ENCODE results near the gene WDR81.
A peak's percentile ranks its signal among the peaks of the same experiment; 100 is the strongest.
"Not testable (repeated sequence)": the region's sequence is repeated elsewhere in the genome, so short reads cannot be mapped to it uniquely, and the experiment has no call there.

WDR81 gene

GRCh38 chr17:1752425-1753262, 28.1 kb downstream of the WDR81 start:
- Mint-ChIP-seq H3K4me3 (no peak overlapping the region), H3K27ac (no peak overlapping the region), H3K9me3 (no peaks in the 10 kb centered on the region), H3K4me1 (peaks cover 2% of the 10 kb centered on the region), H3K27me3 (no peaks in the 10 kb centered on the region), H3K36me3 (ENCODE audit: low read depth) (no peaks in the 10 kb centered on the region)
- DNase-seq (no peak), ATAC-seq (no peak)

GRCh38 chr17:1753767-1754429, 29.4 kb downstream of the WDR81 start:
- H3K36me3 Mint-ChIP-seq (ENCODE audit: low read depth), result no peaks in the 10 kb centered on the region
- H3K9me3 Mint-ChIP-seq, result no peaks in the 10 kb centered on the region
- H3K4me1 Mint-ChIP-seq, result peaks cover 2% of the 10 kb centered on the region
- DNase-seq (no peak), ATAC-seq (no peak)
- H3K27me3 Mint-ChIP-seq, result no peaks in the 10 kb centered on the region
- H3K4me3 Mint-ChIP-seq, result no peak overlapping the region
- H3K27ac Mint-ChIP-seq, result no peak overlapping the region

GRCh38 chr17:1754430-1755112, 30.1 kb downstream of the WDR81 start:
- Mint-ChIP-seq H3K36me3 (ENCODE audit: low read depth) (no peaks in the 10 kb centered on the region), H3K27me3 (no peaks in the 10 kb centered on the region), H3K4me3 (no peak overlapping the region), H3K9me3 (no peaks in the 10 kb centered on the region), H3K4me1 (peaks cover 2% of the 10 kb centered on the region), H3K27ac (no peak overlapping the region)
- no peak for DNase-seq
- ATAC-seq, result no peak

GRCh38 chr17:1755252-1755826, 30.8 kb downstream of the WDR81 start:
- ATAC-seq (no peak), DNase-seq (no peak)
- Mint-ChIP-seq H3K27ac (no peak overlapping the region), H3K4me1 (peaks cover 2% of the 10 kb centered on the region), H3K27me3 (no peaks in the 10 kb centered on the region), H3K4me3 (no peak overlapping the region), H3K9me3 (no peaks in the 10 kb centered on the region), H3K36me3 (ENCODE audit: low read depth) (no peaks in the 10 kb centered on the region)

GRCh38 chr17:1755827-1756262, 31.3 kb downstream of the WDR81 start:
- H3K36me3 Mint-ChIP-seq (ENCODE audit: low read depth), result no peaks in the 10 kb centered on the region
- no peaks in the 10 kb centered on the region for H3K9me3 Mint-ChIP-seq
- DNase-seq (no peak), ATAC-seq (no peak)
- H3K27me3 Mint-ChIP-seq, result no peaks in the 10 kb centered on the region
- peaks cover 2% of the 10 kb centered on the region for H3K4me1 Mint-ChIP-seq
- H3K27ac Mint-ChIP-seq, result no peak overlapping the region
- H3K4me3 Mint-ChIP-seq, result no peak overlapping the region

- DNase-seq (no peak), ATAC-seq (no peak)
- no peaks in the 10 kb centered on the region for H3K9me3 Mint-ChIP-seq
- H3K36me3 Mint-ChIP-seq (ENCODE audit: low read depth), result no peaks in the 10 kb centered on the region
- H3K4me3 Mint-ChIP-seq, result no peak overlapping the region
- H3K27ac Mint-ChIP-seq, result no peak overlapping the region
- H3K4me1 Mint-ChIP-seq, result peaks cover 19% of the 10 kb centered on the region
- no peaks in the 10 kb centered on the region for H3K27me3 Mint-ChIP-seq
These were observed 34.3 kb downstream of the WDR81 start for GRCh38 chr17:1758807-1759206.

GRCh38 chr17:1759529-1759928, 35.0 kb downstream of the WDR81 start:
- H3K4me1 Mint-ChIP-seq, result peaks cover 27% of the 10 kb centered on the region
- H3K36me3 Mint-ChIP-seq (ENCODE audit: low read depth), result no peaks in the 10 kb centered on the region
- no peak overlapping the region for H3K4me3 Mint-ChIP-seq
- no peak for DNase-seq
- H3K27ac Mint-ChIP-seq, result no peak overlapping the region
- no peak for ATAC-seq
- H3K27me3 Mint-ChIP-seq, result no peaks in the 10 kb centered on the region
- no peaks in the 10 kb centered on the region for H3K9me3 Mint-ChIP-seq

- Mint-ChIP-seq H3K4me1 (peaks cover 30% of the 10 kb centered on the region), H3K27ac (no peak overlapping the region), H3K36me3 (ENCODE audit: low read depth) (no peaks in the 10 kb centered on the region), H3K27me3 (no peaks in the 10 kb centered on the region), H3K4me3 (no peak overlapping the region), H3K9me3 (no peaks in the 10 kb centered on the region)
- no peak for ATAC-seq
- no peak for DNase-seq
These were observed 37.9 kb downstream of the WDR81 start for GRCh38 chr17:1762233-1762900.

- H3K36me3 Mint-ChIP-seq (ENCODE audit: low read depth), result no peaks in the 10 kb centered on the region
- DNase-seq (no peak), ATAC-seq (no peak)
- H3K9me3 Mint-ChIP-seq, result no peaks in the 10 kb centered on the region
- H3K4me1 Mint-ChIP-seq, result peaks cover 33% of the 10 kb centered on the region
- peak overlapping the region; percentile 54 for H3K27ac Mint-ChIP-seq
- no peak overlapping the region for H3K4me3 Mint-ChIP-seq
- no peaks in the 10 kb centered on the region for H3K27me3 Mint-ChIP-seq
These were observed 38.7 kb downstream of the WDR81 start for GRCh38 chr17:1762901-1763898.

GRCh38 chr17:1764284-1764683, 39.8 kb downstream of the WDR81 start:
- DNase-seq (peak; percentile 40), ATAC-seq (peak; percentile 46)
- Mint-ChIP-seq H3K4me1 (peaks cover 35% of the 10 kb centered on the region), H3K9me3 (no peaks in the 10 kb centered on the region), H3K27me3 (no peaks in the 10 kb centered on the region), H3K27ac (peak overlapping the region; percentile 54), H3K36me3 (ENCODE audit: low read depth) (no peaks in the 10 kb centered on the region), H3K4me3 (no peak overlapping the region)

- Mint-ChIP-seq H3K27ac (peak overlapping the region; percentile 54), H3K4me1 (peaks cover 39% of the 10 kb centered on the region)
- not testable (repeated sequence) for H3K9me3 Mint-ChIP-seq; ATAC-seq; DNase-seq; H3K36me3 Mint-ChIP-seq (ENCODE audit: low read depth); H3K27me3 Mint-ChIP-seq; H3K4me3 Mint-ChIP-seq
These were observed 40.2 kb downstream of the WDR81 start for GRCh38 chr17:1764705-1765104.

- Mint-ChIP-seq H3K27ac (no peak overlapping the region), H3K9me3 (no peaks in the 10 kb centered on the region)
- ATAC-seq, result no peak
These were observed 41.1 kb downstream of the WDR81 start for GRCh38 chr17:1765576-1765975.

GRCh38 chr17:1766382-1767135, 42.1 kb downstream of the WDR81 start:
- Mint-ChIP-seq H3K4me3 (no peak overlapping the region), H3K4me1 (peaks cover 49% of the 10 kb centered on the region), H3K27ac (no peak overlapping the region), H3K27me3 (no peaks in the 10 kb centered on the region), H3K9me3 (no peaks in the 10 kb centered on the region), H3K36me3 (ENCODE audit: low read depth) (no peaks in the 10 kb centered on the region)
- DNase-seq (no peak), ATAC-seq (no peak)

More at GRCh38 chr17:1765576-1765975, 41.1 kb downstream of the WDR81 start:
- Mint-ChIP-seq H3K36me3 (ENCODE audit: low read depth) (no peaks in the 10 kb centered on the region), H3K4me1 (peaks cover 44% of the 10 kb centered on the region), H3K27me3 (no peaks in the 10 kb centered on the region), H3K4me3 (no peak overlapping the region)
- no peak for DNase-seq

Measured in activated naive CD8-positive, alpha-beta T cell treated with anti-CD3 and anti-CD28 coated beads, Interleukin-2, amount 50 U/mL, for 24 hours (primary cell).